ENCODE results near the gene DNAJC7.

DNA sequence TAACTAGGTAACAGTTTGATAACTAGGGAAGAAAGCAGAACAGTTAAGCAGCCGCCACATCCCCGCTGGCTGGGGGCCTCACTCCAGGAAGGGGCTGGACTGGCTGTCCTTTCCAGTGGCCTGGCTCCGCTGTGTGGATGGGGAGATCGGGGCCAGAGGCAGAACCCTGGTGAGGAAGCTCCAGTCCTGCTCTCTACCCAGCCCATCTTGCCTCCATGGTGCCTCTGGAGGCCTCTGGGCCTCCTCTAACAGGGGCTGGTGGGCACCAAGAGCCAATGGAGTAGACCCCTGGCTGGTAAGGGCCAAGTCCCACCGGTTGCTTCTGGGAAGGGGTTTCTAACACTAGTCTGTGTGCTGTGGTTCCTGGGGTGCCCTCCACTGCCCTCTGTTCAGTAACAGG is 42.6 kb downstream of the DNAJC7 start:
- TF ChIP-seq ZNF274 (IDR thresholded peaks at IDR 0.05; ENCODE audit: low read depth, low read length) (no peak), SUZ12 (IDR thresholded peaks at IDR 0.05; ENCODE audit: extremely low read depth, insufficient read depth, insufficient read length) (no peak), YY1 (IDR thresholded peaks at IDR 0.05; ENCODE audit: insufficient read depth, insufficient read length) (no peak)

Data from NT2/D1 (cell line).